Neutrophil (primary cell): Measurements from ENCODE around the gene TNNI3K.

Source experiments
- H3K27ac ChIP-seq: fragments of 200-600 bp; sonication (generic); 2 replicates; pipeline ENCODE4 v1.5.1; 2016; ENCODE audit warnings: mild to moderate bottlenecking, moderate library complexity
- H3K27me3 ChIP-seq: fragments of 200-600 bp; sonication (generic); 2 replicates; pipeline ENCODE4 v1.6.0; 2016; ENCODE audit warnings: mild to moderate bottlenecking
- H3K36me3 ChIP-seq: fragments of 200-600 bp; sonication (generic); 2 replicates; pipeline ENCODE4 v1.5.1; 2017
- H3K4me1 ChIP-seq, 2 experiments: fragments of 200-600 bp in 1 of 2; sonication (generic) in 1 of 2; 1 replicate in 1 of 2; 2 replicates in 1 of 2; pipeline versions ENCODE4 v1.5.1 to v1.6.1; 2013 to 2016; ENCODE audit warnings: low read depth in 1 of 2, low read length in 1 of 2, mild to moderate bottlenecking in 1 of 2, moderate library complexity in 1 of 2; ENCODE audit not compliant: control insufficient read depth in 1 of 2, insufficient read depth in 1 of 2
- H3K4me3 ChIP-seq, 2 experiments: fragments of 200-600 bp in 1 of 2; sonication (generic) in 1 of 2; 1 replicate in 1 of 2; 2 replicates in 1 of 2; pipeline ENCODE4 v1.5.1; 2013 to 2016; ENCODE audit warnings: low read depth in 1 of 2, low read length in 1 of 2, mild to moderate bottlenecking in 1 of 2, moderate library complexity in 1 of 2
- H3K9me3 ChIP-seq: fragments of 200-600 bp; sonication (generic); 2 replicates; pipeline ENCODE4 v1.5.1; 2016
- TF ChIP-seq, protein P1 (sequence below): fragments of 200-600 bp; sonication (generic); IDR thresholded peaks from 2 replicates; pipeline ENCODE4 v1.5.1; 2016; ENCODE audit warnings: antibody characterized with exemption

The TNNI3K gene

GRCh38 chr1:74502858-74503257, 267.7 kb downstream of the TNNI3K start:
- Histone ChIP-seq H3K27ac (no peak overlapping the region), H3K36me3 (no peaks in the 10 kb centered on the region), H3K4me1 (no peaks in the 10 kb centered on the region), H3K9me3 (no peaks in the 10 kb centered on the region), H3K27me3 (no peaks in the 10 kb centered on the region), H3K4me3 (no peak overlapping the region)
- TF ChIP-seq, protein P1, sequence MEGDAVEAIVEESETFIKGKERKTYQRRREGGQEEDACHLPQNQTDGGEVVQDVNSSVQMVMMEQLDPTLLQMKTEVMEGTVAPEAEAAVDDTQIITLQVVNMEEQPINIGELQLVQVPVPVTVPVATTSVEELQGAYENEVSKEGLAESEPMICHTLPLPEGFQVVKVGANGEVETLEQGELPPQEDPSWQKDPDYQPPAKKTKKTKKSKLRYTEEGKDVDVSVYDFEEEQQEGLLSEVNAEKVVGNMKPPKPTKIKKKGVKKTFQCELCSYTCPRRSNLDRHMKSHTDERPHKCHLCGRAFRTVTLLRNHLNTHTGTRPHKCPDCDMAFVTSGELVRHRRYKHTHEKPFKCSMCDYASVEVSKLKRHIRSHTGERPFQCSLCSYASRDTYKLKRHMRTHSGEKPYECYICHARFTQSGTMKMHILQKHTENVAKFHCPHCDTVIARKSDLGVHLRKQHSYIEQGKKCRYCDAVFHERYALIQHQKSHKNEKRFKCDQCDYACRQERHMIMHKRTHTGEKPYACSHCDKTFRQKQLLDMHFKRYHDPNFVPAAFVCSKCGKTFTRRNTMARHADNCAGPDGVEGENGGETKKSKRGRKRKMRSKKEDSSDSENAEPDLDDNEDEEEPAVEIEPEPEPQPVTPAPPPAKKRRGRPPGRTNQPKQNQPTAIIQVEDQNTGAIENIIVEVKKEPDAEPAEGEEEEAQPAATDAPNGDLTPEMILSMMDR: no peak

DNA sequence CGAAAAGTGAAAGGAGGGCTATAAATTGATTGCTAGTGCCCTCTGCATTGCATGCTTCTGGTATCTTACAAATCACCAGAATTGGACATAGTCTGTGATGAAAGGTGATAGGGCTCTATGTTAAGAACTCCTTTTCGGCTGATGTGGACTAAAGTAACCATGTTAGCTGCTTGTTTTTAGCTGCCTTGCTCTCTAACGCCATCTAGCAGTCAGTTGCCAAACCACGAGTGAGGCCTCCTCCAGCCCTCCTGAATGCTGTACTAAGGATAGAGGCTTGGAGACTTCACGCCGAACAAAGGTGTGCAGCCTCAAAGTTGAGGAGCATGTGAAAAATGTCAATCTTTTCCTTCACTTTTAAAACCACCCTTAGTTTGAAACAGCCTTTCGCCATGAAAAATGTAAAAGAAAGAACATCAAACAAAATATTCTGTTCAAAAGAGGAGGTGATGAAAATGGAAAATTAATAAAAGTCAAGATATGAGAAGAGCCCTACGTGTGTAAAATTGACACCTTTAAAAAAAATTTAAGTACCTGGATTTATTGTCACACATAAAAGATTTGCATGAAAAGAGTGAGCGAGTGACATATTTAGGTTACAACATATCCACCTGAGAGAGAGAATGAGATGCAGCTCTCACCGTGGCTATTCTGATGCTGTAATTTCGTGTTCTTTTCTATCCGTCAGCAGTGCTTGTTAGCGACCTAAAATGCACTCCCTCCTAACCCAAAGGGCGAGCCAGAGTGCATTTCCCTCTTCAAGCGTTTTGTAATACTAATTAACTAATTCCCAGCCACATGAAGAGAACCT, 269.1 kb downstream of the TNNI3K start:
- Histone ChIP-seq H3K9me3 (no peaks in the 10 kb centered on the region), H3K36me3 (no peaks in the 10 kb centered on the region), H3K27me3 (no peaks in the 10 kb centered on the region), H3K4me1 (no peaks in the 10 kb centered on the region), H3K4me3 (no peak overlapping the region), H3K27ac (no peak overlapping the region)
- TF ChIP-seq, protein P1: no peak

DNA sequence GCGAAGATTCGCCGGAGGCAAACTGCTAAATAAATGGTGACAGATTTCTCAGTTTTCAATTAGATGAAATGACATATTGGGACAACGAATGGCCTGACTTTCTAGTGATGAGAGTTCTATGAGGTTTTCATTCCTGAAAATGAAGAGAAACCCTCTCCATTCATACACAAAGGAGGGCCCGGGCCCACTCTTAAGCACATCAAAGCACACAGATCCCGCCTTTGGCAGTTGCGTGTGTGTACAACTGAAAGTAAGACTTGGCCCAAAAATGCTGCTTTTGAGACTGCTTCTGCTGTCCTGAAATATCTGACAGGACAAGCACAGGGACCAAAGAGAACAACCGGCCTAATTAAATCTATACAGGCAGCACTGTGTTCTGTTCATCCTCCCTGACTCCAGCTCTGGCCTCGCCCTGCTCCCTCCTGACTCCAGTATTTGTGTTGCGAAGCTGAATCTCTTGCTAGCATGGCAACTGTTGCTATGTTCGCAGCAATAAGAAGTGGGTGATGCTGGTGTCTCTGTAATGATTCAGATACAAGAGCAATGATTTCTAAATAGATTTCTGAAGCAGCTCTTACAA, 269.8 kb downstream of the TNNI3K start:
- Histone ChIP-seq H3K27ac (no peak overlapping the region), H3K9me3 (no peaks in the 10 kb centered on the region)

DNA sequence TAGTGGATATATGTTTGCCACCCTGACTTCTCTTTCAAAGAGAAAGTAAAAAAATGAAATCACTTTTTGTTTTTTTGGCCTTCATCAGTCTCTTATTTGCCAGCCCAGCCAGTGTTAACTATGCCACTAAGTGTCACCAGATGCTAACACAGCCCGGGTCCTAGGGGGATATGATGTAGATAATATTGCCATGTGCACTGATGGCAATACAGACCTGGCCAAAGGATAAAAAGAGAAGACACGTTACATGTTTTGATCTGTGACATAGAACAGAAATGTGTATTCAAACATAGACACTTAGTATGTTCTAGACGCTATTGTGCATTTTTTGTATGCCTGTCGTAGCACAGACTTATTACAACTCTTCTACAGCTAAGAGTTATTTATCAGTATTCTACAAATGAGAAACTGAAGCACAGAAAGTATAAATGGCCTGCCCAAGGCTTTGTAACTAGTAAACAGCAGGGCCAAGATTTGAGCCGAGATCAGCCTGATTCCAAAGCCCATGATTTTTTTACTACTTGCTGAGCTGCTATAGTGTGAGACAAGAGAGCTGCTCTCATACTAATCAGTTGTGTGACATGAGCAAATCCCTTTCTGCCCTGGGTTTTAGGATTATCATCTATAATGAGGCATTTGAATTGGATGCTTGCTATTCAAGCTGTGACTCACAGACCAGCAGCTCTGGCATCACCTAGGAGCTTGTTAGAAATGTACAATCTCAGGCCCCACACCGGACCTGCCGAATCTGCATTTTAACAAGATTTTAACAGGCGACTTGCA, 270.9 kb downstream of the TNNI3K start:
- H3K27me3 ChIP-seq: no peaks in the 10 kb centered on the region
- H3K36me3 ChIP-seq: no peaks in the 10 kb centered on the region
- no peak overlapping the region for H3K4me3 ChIP-seq
- TF ChIP-seq, protein P1: no peak
- no peak overlapping the region for H3K27ac ChIP-seq
- no peaks in the 10 kb centered on the region for H3K4me1 ChIP-seq
- H3K9me3 ChIP-seq: no peaks in the 10 kb centered on the region

More for the DNA sequence above, 269.8 kb downstream of the TNNI3K start:
- no peaks in the 10 kb centered on the region for H3K4me1 ChIP-seq
- TF ChIP-seq, protein P1: no peak
- H3K27me3 ChIP-seq: no peaks in the 10 kb centered on the region
- no peak overlapping the region for H3K4me3 ChIP-seq
- no peaks in the 10 kb centered on the region for H3K36me3 ChIP-seq

DNA sequence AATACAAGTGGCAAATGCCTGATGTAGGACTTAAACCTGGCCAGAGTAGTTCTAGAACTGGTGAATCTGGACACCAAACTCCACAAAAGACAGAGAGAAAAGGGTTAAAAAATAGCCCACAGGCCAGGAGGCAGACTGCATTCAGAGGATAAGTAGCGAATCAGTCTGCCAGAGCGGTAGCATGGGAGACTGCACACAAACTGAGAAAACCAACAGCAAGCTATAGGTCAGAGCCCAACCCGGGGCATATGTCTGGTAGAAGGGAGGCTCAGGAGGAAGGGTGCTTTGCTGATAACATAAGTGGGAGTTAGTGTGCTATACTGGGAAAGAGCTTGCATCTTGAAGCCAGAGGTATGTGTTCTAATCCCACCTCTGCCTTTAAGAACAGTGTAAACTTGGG, 273.3 kb downstream of the TNNI3K start:
- H3K4me3 ChIP-seq: no peak overlapping the region
- H3K9me3 ChIP-seq: no peaks in the 10 kb centered on the region
- H3K36me3 ChIP-seq: no peaks in the 10 kb centered on the region
- no peaks in the 10 kb centered on the region for H3K27me3 ChIP-seq
- no peaks in the 10 kb centered on the region for H3K4me1 ChIP-seq
- TF ChIP-seq, protein P1: no peak
- no peak overlapping the region for H3K27ac ChIP-seq
